HEK293 (cell line): ENCODE results near the gene LAMB2.

Experiments
- CTCF ChIA-PET: fragments of 350-600 bp; formaldehyde crosslinking; extraction: SDS; loops from one replicate; lab custom pipeline; 2021; ENCODE audit warnings: antibody characterized with exemption; lab: Yijun Ruan, JAX
- POLR2A ChIA-PET: fragments of 300-600 bp; formaldehyde crosslinking; extraction: SDS; loops from one replicate; lab custom pipeline; 2020; ENCODE audit warnings: antibody characterized with exemption, inconsistent platforms; lab: Yijun Ruan, JAX
- H3K27ac ChIP-seq: fragments of 200-500 bp; sonication (Bioruptor generic); 2 replicates; pipeline ENCODE4 v1.5.1; 2014; ENCODE audit warnings: low read depth, low read length, control low read depth, inconsistent platforms; ENCODE audit errors: extremely low read depth
- H3K36me3 ChIP-seq, 2 experiments: fragments of 200-500 bp in 1 of 2; sonication (Bioruptor generic) in 1 of 2; 1 replicate in 1 of 2; 2 replicates in 1 of 2; pipeline ENCODE4 v1.5.1; 2014 to 2017; ENCODE audit warnings: inconsistent platforms in 2 of 2, low read length in 2 of 2; ENCODE audit not compliant: control insufficient read depth in 2 of 2, insufficient read depth in 1 of 2
- H3K4me1 ChIP-seq: fragments of 200-500 bp; sonication (Bioruptor generic); 2 replicates; pipeline ENCODE4 v1.5.1; 2014; ENCODE audit warnings: mild to moderate bottlenecking, low read length, inconsistent platforms; ENCODE audit not compliant: control insufficient read depth, insufficient read depth
- H3K4me3 ChIP-seq: 2 replicates; pipeline ENCODE4 v1.5.1; 2011; ENCODE audit warnings: low read depth, mild to moderate bottlenecking, control low read depth, low read length, moderate library complexity
- H3K9me3 ChIP-seq: fragments of 200-500 bp; sonication (Bioruptor generic); 2 replicates; pipeline ENCODE4 v1.5.1; 2014; ENCODE audit warnings: low read depth, low read length, inconsistent platforms; ENCODE audit not compliant: control insufficient read depth, insufficient read depth
- ATF2 ChIP-seq: fragments of 450-650 bp; formaldehyde crosslinking; IDR thresholded peaks from 2 replicates; pipeline ENCODE4 v1.5.1; 2016; ENCODE audit warnings: missing biosample characterization, missing genetic modification characterization, low read depth
- EGR2 ChIP-seq: fragments of 450-650 bp; formaldehyde crosslinking; IDR thresholded peaks from 2 replicates; pipeline ENCODE4 v1.5.1; 2016; ENCODE audit warnings: low read depth, missing biosample characterization, missing genetic modification characterization
- KLF16 ChIP-seq: fragments of 450-650 bp; formaldehyde crosslinking; IDR thresholded peaks from 2 replicates; pipeline ENCODE4 v1.5.1; 2017; ENCODE audit warnings: missing biosample characterization, missing genetic modification characterization
- OSR2 ChIP-seq: fragments of 450-650 bp; formaldehyde crosslinking; IDR thresholded peaks from 2 replicates; pipeline ENCODE4 v1.5.1; 2016; ENCODE audit warnings: missing biosample characterization, missing genetic modification characterization
- YY1 ChIP-seq: fragments of 450-650 bp; formaldehyde crosslinking; IDR thresholded peaks from 2 replicates; pipeline ENCODE4 v1.5.1; 2018; ENCODE audit warnings: missing biosample characterization, missing genetic modification characterization
- ZBTB11 ChIP-seq: fragments of 450-650 bp; formaldehyde crosslinking; conservative IDR thresholded peaks from 2 replicates; pipeline ENCODE4 v1.5.1; 2016; ENCODE audit warnings: low read depth, missing biosample characterization, missing genetic modification characterization
- ZNF148 ChIP-seq: fragments of 450-650 bp; formaldehyde crosslinking; IDR thresholded peaks from 2 replicates; pipeline ENCODE4 v1.5.0; 2017; ENCODE audit warnings: missing biosample characterization, missing genetic modification characterization, borderline replicate concordance
- ZNF174 ChIP-seq: fragments of 450-650 bp; formaldehyde crosslinking; IDR thresholded peaks from 2 replicates; pipeline ENCODE4 v1.5.0; 2017; ENCODE audit warnings: missing biosample characterization, mild to moderate bottlenecking, missing genetic modification characterization
- ZNF23 ChIP-seq: fragments of 450-650 bp; formaldehyde crosslinking; IDR thresholded peaks from 2 replicates; pipeline ENCODE4 v1.5.1; 2016; ENCODE audit warnings: missing biosample characterization, missing genetic modification characterization, borderline replicate concordance
- ZNF248 ChIP-seq: fragments of 450-650 bp; formaldehyde crosslinking; IDR thresholded peaks from 2 replicates; pipeline ENCODE4 v1.5.1; 2017; ENCODE audit warnings: missing biosample characterization, missing genetic modification characterization
- ZNF335 ChIP-seq: fragments of 450-650 bp; formaldehyde crosslinking; conservative IDR thresholded peaks from 2 replicates; pipeline ENCODE4 v1.5.1; 2016; ENCODE audit warnings: missing biosample characterization, missing genetic modification characterization
- ZNF341 ChIP-seq: fragments of 450-650 bp; formaldehyde crosslinking; IDR thresholded peaks from 2 replicates; pipeline ENCODE4; 2016; ENCODE audit warnings: low read depth, missing biosample characterization, missing genetic modification characterization
- ZNF404 ChIP-seq: fragments of 450-650 bp; formaldehyde crosslinking; IDR thresholded peaks from 2 replicates; pipeline ENCODE4 v1.5.1; 2017; ENCODE audit warnings: missing biosample characterization, missing genetic modification characterization
- ZNF423 ChIP-seq: fragments of 450-650 bp; formaldehyde crosslinking; IDR thresholded peaks from 2 replicates; pipeline ENCODE4 v1.5.1; 2016; ENCODE audit warnings: missing biosample characterization, missing genetic modification characterization
- ZNF510 ChIP-seq: fragments of 450-650 bp; formaldehyde crosslinking; IDR thresholded peaks from 2 replicates; pipeline ENCODE4 v1.5.1; 2018; ENCODE audit warnings: mild to moderate bottlenecking, missing genetic modification characterization, missing biosample characterization; ENCODE audit not compliant: insufficient replicate concordance
- ZNF776 ChIP-seq: fragments of 450-650 bp; formaldehyde crosslinking; IDR thresholded peaks from 2 replicates; pipeline ENCODE4 v1.5.0; 2017; ENCODE audit warnings: missing biosample characterization, missing genetic modification characterization, borderline replicate concordance
- ZSCAN30 ChIP-seq: fragments of 450-650 bp; IDR thresholded peaks from 2 replicates; pipeline ENCODE4 v1.5.1; 2018; ENCODE audit warnings: missing biosample characterization, mild to moderate bottlenecking, missing genetic modification characterization, moderate library complexity
- TF ChIP-seq, protein P1 (sequence below): fragments of 450-650 bp; formaldehyde crosslinking; IDR thresholded peaks from 2 replicates; pipeline ENCODE4 v1.5.1; 2016; ENCODE audit warnings: missing biosample characterization, missing genetic modification characterization
- TF ChIP-seq, protein P2 (sequence below): fragments of 450-650 bp; formaldehyde crosslinking; IDR thresholded peaks from 2 replicates; pipeline ENCODE4 v1.5.1; 2017; ENCODE audit warnings: missing biosample characterization, missing genetic modification characterization
- TF ChIP-seq, protein P3 (sequence below): fragments of 450-650 bp; formaldehyde crosslinking; IDR thresholded peaks from 2 replicates; pipeline ENCODE4 v1.5.1; 2016; ENCODE audit warnings: missing biosample characterization, missing genetic modification characterization

The LAMB2 gene

DNA sequence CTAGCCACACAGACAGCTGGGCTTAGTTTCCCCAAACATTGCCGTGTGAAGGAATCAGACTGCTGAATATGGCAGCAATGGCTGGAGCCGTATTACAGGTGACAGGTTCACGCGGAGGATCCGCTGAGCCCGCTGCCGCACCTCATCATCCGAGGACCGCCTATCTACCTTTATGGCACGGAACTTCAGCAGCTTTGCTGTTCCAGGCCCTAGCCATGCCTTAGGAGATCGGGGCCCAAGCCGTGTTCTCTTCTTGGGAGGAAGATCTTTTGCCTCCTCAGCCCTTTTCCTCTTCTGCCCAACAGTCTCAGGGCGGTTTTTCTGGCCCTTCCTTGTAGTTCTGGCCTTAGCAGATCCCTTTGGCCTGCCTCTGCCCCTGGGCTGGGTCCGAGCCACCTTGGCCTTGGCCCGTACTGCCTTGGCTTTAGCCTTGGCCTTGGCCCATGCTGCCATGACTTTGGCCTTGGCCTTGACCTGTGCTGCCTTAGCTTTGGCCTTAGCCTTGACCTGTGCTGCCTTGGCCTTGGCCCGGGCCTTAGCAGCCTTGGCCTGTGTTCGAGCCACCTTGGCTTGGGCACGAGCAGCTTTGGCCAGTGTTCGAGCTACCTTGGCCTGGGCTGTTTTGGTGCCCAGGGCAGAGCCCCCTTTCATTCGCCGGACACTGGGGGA is 30.0 kb upstream of the LAMB2 start:
- Histone ChIP-seq H3K27ac (no peak overlapping the region), H3K36me3 (peaks cover 0 to 41% of the 10 kb centered on the region in 2 experiments; a peak in 2 of 3 replicates), H3K9me3 (no peaks in the 10 kb centered on the region), H3K4me3 (no peak overlapping the region), H3K4me1 (no peaks in the 10 kb centered on the region)
- TF ChIP-seq OSR2 (tag by site-specific recombination) (no peak), ZNF148 (no peak), ZNF776 (tag by site-specific recombination) (no peak), ZNF174 (no peak), ZNF510 (tag by site-specific recombination) (no peak), ZNF23 (tag by site-specific recombination) (no peak), ZNF248 (tag by site-specific recombination) (no peak), KLF16 (tag by site-specific recombination) (no peak), ZBTB11 (tag by site-specific recombination) (no peak), EGR2 (tag by site-specific recombination) (no peak), ZNF423 (no peak), YY1 (tag by site-specific recombination) (no peak), ATF2 (tag by site-specific recombination) (no peak), ZNF335 (tag by site-specific recombination) (no peak), ZNF404 (no peak), ZNF341 (tag by site-specific recombination) (no peak), ZSCAN30 (tag by site-specific recombination) (no peak)
- TF ChIP-seq, protein P1, sequence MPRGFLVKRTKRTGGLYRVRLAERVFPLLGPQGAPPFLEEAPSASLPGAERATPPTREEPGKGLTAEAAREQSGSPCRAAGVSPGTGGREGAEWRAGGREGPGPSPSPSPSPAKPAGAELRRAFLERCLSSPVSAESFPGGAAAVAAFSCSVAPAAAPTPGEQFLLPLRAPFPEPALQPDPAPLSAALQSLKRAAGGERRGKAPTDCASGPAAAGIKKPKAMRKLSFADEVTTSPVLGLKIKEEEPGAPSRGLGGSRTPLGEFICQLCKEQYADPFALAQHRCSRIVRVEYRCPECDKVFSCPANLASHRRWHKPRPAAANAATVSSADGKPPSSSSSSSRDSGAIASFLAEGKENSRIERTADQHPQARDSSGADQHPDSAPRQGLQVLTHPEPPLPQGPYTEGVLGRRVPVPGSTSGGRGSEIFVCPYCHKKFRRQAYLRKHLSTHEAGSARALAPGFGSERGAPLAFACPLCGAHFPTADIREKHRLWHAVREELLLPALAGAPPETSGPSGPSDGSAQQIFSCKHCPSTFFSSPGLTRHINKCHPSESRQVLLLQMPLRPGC: no peak
- TF ChIP-seq, protein P2, sequence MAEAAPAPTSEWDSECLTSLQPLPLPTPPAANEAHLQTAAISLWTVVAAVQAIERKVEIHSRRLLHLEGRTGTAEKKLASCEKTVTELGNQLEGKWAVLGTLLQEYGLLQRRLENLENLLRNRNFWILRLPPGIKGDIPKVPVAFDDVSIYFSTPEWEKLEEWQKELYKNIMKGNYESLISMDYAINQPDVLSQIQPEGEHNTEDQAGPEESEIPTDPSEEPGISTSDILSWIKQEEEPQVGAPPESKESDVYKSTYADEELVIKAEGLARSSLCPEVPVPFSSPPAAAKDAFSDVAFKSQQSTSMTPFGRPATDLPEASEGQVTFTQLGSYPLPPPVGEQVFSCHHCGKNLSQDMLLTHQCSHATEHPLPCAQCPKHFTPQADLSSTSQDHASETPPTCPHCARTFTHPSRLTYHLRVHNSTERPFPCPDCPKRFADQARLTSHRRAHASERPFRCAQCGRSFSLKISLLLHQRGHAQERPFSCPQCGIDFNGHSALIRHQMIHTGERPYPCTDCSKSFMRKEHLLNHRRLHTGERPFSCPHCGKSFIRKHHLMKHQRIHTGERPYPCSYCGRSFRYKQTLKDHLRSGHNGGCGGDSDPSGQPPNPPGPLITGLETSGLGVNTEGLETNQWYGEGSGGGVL (tag by site-specific recombination): no peak
- TF ChIP-seq, protein P3, sequence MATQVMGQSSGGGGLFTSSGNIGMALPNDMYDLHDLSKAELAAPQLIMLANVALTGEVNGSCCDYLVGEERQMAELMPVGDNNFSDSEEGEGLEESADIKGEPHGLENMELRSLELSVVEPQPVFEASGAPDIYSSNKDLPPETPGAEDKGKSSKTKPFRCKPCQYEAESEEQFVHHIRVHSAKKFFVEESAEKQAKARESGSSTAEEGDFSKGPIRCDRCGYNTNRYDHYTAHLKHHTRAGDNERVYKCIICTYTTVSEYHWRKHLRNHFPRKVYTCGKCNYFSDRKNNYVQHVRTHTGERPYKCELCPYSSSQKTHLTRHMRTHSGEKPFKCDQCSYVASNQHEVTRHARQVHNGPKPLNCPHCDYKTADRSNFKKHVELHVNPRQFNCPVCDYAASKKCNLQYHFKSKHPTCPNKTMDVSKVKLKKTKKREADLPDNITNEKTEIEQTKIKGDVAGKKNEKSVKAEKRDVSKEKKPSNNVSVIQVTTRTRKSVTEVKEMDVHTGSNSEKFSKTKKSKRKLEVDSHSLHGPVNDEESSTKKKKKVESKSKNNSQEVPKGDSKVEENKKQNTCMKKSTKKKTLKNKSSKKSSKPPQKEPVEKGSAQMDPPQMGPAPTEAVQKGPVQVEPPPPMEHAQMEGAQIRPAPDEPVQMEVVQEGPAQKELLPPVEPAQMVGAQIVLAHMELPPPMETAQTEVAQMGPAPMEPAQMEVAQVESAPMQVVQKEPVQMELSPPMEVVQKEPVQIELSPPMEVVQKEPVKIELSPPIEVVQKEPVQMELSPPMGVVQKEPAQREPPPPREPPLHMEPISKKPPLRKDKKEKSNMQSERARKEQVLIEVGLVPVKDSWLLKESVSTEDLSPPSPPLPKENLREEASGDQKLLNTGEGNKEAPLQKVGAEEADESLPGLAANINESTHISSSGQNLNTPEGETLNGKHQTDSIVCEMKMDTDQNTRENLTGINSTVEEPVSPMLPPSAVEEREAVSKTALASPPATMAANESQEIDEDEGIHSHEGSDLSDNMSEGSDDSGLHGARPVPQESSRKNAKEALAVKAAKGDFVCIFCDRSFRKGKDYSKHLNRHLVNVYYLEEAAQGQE: no peak
- CTCF ChIA-PET: interaction anchor here (0.8 to 2.0 kb wide), 2 partner anchors 8 to 10 kb away, joined by 3 to 5 read pairs; partner anchors contain the start of gene KLHDC8B
- POLR2A ChIA-PET: interaction anchor here (0.9 to 1.3 kb wide), 2 partner anchors 31 to 69 kb away, joined by 3 read pairs; partner anchors contain the start of gene QRICH1
